C4-2B (cell line): ENCODE measurements around the gene TTLL5.

ENCODE experiments used
- ZFX ChIP-seq: fragments of 450-650 bp; IDR thresholded peaks from 2 replicates; pipeline ENCODE4 v1.6.1; 2017
- TF ChIP-seq, protein P1 (sequence below): fragments of 450-650 bp; conservative IDR thresholded peaks from 2 replicates; pipeline ENCODE4 v1.5.1; 2017; ENCODE audit warnings: mild to moderate bottlenecking

DNA sequence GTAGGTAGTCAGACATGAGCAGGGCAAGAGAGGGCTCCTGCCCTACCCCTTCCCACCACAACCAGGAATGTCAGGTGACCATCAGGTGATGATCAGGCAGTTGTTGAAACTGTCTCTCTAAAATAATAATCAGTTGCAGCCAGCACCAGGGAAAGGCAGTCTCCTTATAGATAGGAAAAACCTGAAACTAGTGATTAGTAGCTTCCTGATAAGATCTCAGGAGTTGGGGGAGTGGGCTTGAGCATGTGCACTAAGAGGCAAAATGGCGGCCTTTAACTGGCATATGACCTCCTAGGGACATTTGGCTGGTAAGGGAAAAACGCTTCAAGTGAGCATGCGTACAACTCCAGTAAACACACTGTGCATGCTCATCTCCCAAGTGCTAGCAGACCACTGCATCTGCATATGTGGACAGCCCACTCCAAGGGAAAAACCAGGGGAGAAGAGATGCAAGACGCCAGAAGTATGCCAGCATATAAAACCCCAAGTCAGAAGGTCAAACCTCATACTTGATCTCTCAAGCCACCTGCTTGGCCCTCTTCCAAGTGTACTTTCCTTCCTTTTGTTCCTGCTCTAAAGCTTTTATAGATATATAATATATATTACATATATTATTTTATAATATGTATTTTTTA is 283.7 kb downstream of the TTLL5 start:
- TF ChIP-seq, protein P1, sequence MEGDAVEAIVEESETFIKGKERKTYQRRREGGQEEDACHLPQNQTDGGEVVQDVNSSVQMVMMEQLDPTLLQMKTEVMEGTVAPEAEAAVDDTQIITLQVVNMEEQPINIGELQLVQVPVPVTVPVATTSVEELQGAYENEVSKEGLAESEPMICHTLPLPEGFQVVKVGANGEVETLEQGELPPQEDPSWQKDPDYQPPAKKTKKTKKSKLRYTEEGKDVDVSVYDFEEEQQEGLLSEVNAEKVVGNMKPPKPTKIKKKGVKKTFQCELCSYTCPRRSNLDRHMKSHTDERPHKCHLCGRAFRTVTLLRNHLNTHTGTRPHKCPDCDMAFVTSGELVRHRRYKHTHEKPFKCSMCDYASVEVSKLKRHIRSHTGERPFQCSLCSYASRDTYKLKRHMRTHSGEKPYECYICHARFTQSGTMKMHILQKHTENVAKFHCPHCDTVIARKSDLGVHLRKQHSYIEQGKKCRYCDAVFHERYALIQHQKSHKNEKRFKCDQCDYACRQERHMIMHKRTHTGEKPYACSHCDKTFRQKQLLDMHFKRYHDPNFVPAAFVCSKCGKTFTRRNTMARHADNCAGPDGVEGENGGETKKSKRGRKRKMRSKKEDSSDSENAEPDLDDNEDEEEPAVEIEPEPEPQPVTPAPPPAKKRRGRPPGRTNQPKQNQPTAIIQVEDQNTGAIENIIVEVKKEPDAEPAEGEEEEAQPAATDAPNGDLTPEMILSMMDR: no peak
- TF ChIP-seq ZFX: no peak
